Right cardiac atrium (tissue), 5 donors: ENCODE data around the gene GPRIN3. TPM values are rescaled to one million over a fixed set of nuclear protein-coding genes. Genes with fewer than 3 reads are reported as not detected.

Source experiments
- ATAC-seq, 2 donors: fragments of 200-7000 bp; cut with Tn5 transposase; one replicate each; pipeline versions ENCODE4 v1.8.0 to v1.9.1; 2020; ENCODE audit warnings: moderate library complexity in 2 of 2, mild to moderate bottlenecking in 1 of 2
- DNase-seq, 3 donors: peaks; one replicate each; pipeline ENCODE4 v3.0.0-alpha.2; 2020
- H3K27ac ChIP-seq: one replicate; pipeline ENCODE4 v1.5.1; 2013; ENCODE audit warnings: mild to moderate bottlenecking, low read length, control low read depth, moderate library complexity
- H3K27me3 ChIP-seq: one replicate; pipeline ENCODE4 v1.6.1; 2013; ENCODE audit not compliant: control insufficient read depth, insufficient read depth
- H3K4me1 ChIP-seq: one replicate; pipeline ENCODE4 v1.6.1; 2013; ENCODE audit warnings: low read length; ENCODE audit not compliant: control insufficient read depth, insufficient read depth
- H3K4me3 ChIP-seq: one replicate; pipeline ENCODE4 v1.5.1; 2013; ENCODE audit warnings: low read length, control low read depth
- H3K9me3 ChIP-seq: one replicate; pipeline ENCODE4 v1.6.1; 2013; ENCODE audit warnings: low read length; ENCODE audit not compliant: control insufficient read depth
- WGBS: extraction: QIAGEN DNeasy Blood & Tissue Kit; methylation state at CpG from one replicate; pipeline ENCODE4 v1.1.7; 2013; 5-methylcytosine and 5-hydroxymethylcytosine counted together
- intact Hi-C, 4 donors: fragments of 100-400 bp; cut with DNase I; formaldehyde crosslinking; loops; one replicate each; pipeline versions ENCODE4 v1.11.0 to v1.14.0; 2022 to 2023
- polyA plus RNA-seq: library from polyadenylated mRNA; stranded (reverse); fragments of 200-250 nt; gene quantifications from one replicate; pipeline ENCODE4 v1.2.3, GENCODE V29; 2013
- total RNA-seq, 4 donors: library from RNA; stranded (reverse); fragmentation: NEBNext Ultra II Directional; extraction: Animal tissue kit (Norgen Biotek cat#: 25700); gene quantifications; one replicate each; pipeline ENCODE4 v1.2.1, GENCODE V29; 2021
- donor health status: healthy with polysubstance abuse.
- donor health status: DM: no; HTN: yes; CAD: no.
- donor health status: DM: no; HTN: no; CAD: no.
- donor health status: DM: no; HTN: yes; CAD: no; lungs with severe emphysema.
- donor health status: DM: yes; HTN: yes; CAD: no.

Gene GPRIN3
- total and polyA plus RNA-seq, 5 donors = 2.1 to 10.3 (median 8.3) TPM

DNA sequence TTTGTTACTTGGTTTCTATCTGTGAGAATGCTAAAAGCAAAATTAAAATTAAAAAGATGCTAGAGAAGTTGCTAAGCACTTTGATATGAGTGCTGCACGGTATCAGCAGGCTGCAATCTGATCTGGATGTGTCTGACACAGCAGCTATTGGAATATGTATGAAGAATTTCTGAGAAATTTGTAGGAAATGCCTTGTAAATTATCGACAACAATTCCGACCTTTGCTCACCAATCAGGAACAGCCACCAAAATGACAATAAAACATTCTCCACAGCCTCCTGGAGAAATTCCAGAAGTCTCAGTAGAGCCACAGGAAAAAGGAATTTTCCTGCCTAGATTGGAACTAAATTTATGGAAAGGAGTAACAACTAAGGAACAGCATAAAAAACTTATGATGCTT is 113.8 kb downstream of the GPRIN3 start:
- 33% methylated on average over 3 of the region's 3 CpGs for WGBS
- Histone ChIP-seq H3K9me3 (no peaks in the 10 kb centered on the region), H3K27ac (no peak overlapping the region), H3K4me3 (no peak overlapping the region), H3K4me1 (no peaks in the 10 kb centered on the region), H3K27me3 (no peaks in the 10 kb centered on the region)
- DNase-seq (no peak), ATAC-seq (no peak)
- intact Hi-C loops = no loop called here

Other genes starting within 250 kb of the GPRIN3 start
- gene TIGD2, start 196.3 kb downstream of the GPRIN3 start, total RNA-seq = 1 to 10 TPM; 1.8 to 2.8 (median 2.3) TPM
- gene TIGD2, start 196.3 kb downstream of the GPRIN3 start, polyA plus RNA-seq = 1.3 TPM